Mesothelial cell of epicardium (in vitro differentiated cells): ENCODE data around the gene TTLL7. TPM values are rescaled to one million over a fixed set of nuclear protein-coding genes. Genes with fewer than 3 reads are reported as not detected.

Experiments used
- DNase-seq, 2 experiments: peaks; one replicate each; pipeline ENCODE4 v3.0.0; 2021; ENCODE audit warnings: low spot score in 2 of 2; ENCODE audit not compliant: unreplicated experiment in 2 of 2
- H3K27ac Mint-ChIP-seq: 2 replicates; pipeline ENCODE4 v1.8.0; 2021; ENCODE audit warnings: mixed read lengths
- H3K27me3 Mint-ChIP-seq: 2 replicates; pipeline ENCODE4 v1.8.0; 2021; ENCODE audit warnings: low read depth, mixed read lengths
- H3K36me3 Mint-ChIP-seq: 2 replicates; pipeline ENCODE4 v1.8.0; 2021; ENCODE audit warnings: mixed read lengths
- H3K4me1 Mint-ChIP-seq: 2 replicates; pipeline ENCODE4 v1.8.0; 2021; ENCODE audit warnings: mixed read lengths
- H3K4me3 Mint-ChIP-seq: 2 replicates; pipeline ENCODE4 v1.8.0; 2021; ENCODE audit warnings: mild to moderate bottlenecking, moderate library complexity, mixed read lengths
- H3K9me3 Mint-ChIP-seq: 2 replicates; pipeline ENCODE4 v1.8.0; 2021; ENCODE audit warnings: mixed read lengths
- CTCF ChIP-seq: fragments of 200-600 bp; sonication (generic); IDR thresholded peaks from one replicate; pipeline ENCODE4 v1.5.0; 2021; ENCODE audit warnings: antibody characterized with exemption; ENCODE audit not compliant: unreplicated experiment
- total RNA-seq: library from RNA; stranded (reverse); gene quantifications from 3 replicates; pipeline ENCODE4 v1.2.1, GENCODE V29; 2021

Gene TTLL7
- total RNA-seq, 1 donor from 2014 or later = 12.7 TPM

GRCh38 chr1:84012018-84012417, 13.1 kb upstream of the TTLL7 start:
- Mint-ChIP-seq H3K4me3 (no peak overlapping the region), H3K36me3 (peaks cover 4% of the 10 kb centered on the region), H3K9me3 (peaks cover 3% of the 10 kb centered on the region), H3K27ac (no peak overlapping the region), H3K27me3 (no peaks in the 10 kb centered on the region), H3K4me1 (peaks cover 34% of the 10 kb centered on the region)
- DNase-seq = no peak
- TF ChIP-seq CTCF = no peak

- Mint-ChIP-seq H3K36me3 (peaks cover 4% of the 10 kb centered on the region), H3K27me3 (no peaks in the 10 kb centered on the region), H3K9me3 (peaks cover 3% of the 10 kb centered on the region), H3K4me3 (no peak overlapping the region), H3K27ac (peak overlapping the region; percentile 27), H3K4me1 (peaks cover 34% of the 10 kb centered on the region)
- TF ChIP-seq CTCF = no peak
- no peak for DNase-seq
Measured at GRCh38 chr1:84010136-84010535, 11.2 kb upstream of the TTLL7 start.

GRCh38 chr1:84008631-84009030, 9.7 kb upstream of the TTLL7 start:
- Mint-ChIP-seq H3K27ac (peak overlapping the region; percentile 71), H3K4me1 (peaks cover 34% of the 10 kb centered on the region), H3K27me3 (no peaks in the 10 kb centered on the region), H3K9me3 (peaks cover 1% of the 10 kb centered on the region), H3K4me3 (no peak overlapping the region), H3K36me3 (peaks cover 4% of the 10 kb centered on the region)
- no peak for DNase-seq
- TF ChIP-seq CTCF = no peak

- no peak for DNase-seq
- Mint-ChIP-seq H3K4me1 (peaks cover 25% of the 10 kb centered on the region), H3K27me3 (no peaks in the 10 kb centered on the region), H3K9me3 (no peaks in the 10 kb centered on the region), H3K36me3 (no peaks in the 10 kb centered on the region), H3K4me3 (no peak overlapping the region), H3K27ac (no peak overlapping the region)
- no peak for TF ChIP-seq CTCF
Measured at GRCh38 chr1:84006591-84006990, 7.7 kb upstream of the TTLL7 start.

- no peak for DNase-seq
- no peak for TF ChIP-seq CTCF
- H3K4me3 Mint-ChIP-seq = no peak overlapping the region
- no peak overlapping the region for H3K27ac Mint-ChIP-seq
- H3K4me1 Mint-ChIP-seq = peaks cover 23% of the 10 kb centered on the region
- H3K27me3 Mint-ChIP-seq = peaks cover 4% of the 10 kb centered on the region
- no peaks in the 10 kb centered on the region for H3K36me3 Mint-ChIP-seq
- no peaks in the 10 kb centered on the region for H3K9me3 Mint-ChIP-seq
Measured at GRCh38 chr1:84001501-84001900, 2.6 kb upstream of the TTLL7 start.

- Mint-ChIP-seq H3K27ac (no peak overlapping the region), H3K4me3 (no peak overlapping the region), H3K27me3 (peaks cover 4% of the 10 kb centered on the region), H3K4me1 (peaks cover 27% of the 10 kb centered on the region), H3K9me3 (no peaks in the 10 kb centered on the region), H3K36me3 (no peaks in the 10 kb centered on the region)
- DNase-seq = no peak
- no peak for TF ChIP-seq CTCF
Measured at GRCh38 chr1:84000954-84001495, 2.1 kb upstream of the TTLL7 start.
